HG02840 (cell line): ENCODE data around the gene GALNT5.
"Not testable (repeated sequence)": the region's sequence is repeated elsewhere in the genome, so short reads cannot be mapped to it uniquely, and the experiment has no call there.

Source experiments
- ATAC-seq: cut with Tn5 transposase; IDR thresholded peaks from one replicate; pipeline ENCODE4 v1.9.1; 2021; ENCODE audit warnings: mild to moderate bottlenecking, moderate library complexity, moderate number of reproducible peaks; ENCODE audit not compliant: unreplicated experiment, low FRiP score

The GALNT5 gene

GRCh38 chr2:157257312-157258252 lies at the start of gene GALNT5:
Gene GALNT5, plus strand, starts transcription at chr2:157257705. Its CDS starts 378 bp downstream, at chr2:157258083.
- no peak for ATAC-seq

- no peak for ATAC-seq
These were observed 41.1 kb upstream of the GALNT5 start for GRCh38 chr2:157216286-157216965.

DNA sequence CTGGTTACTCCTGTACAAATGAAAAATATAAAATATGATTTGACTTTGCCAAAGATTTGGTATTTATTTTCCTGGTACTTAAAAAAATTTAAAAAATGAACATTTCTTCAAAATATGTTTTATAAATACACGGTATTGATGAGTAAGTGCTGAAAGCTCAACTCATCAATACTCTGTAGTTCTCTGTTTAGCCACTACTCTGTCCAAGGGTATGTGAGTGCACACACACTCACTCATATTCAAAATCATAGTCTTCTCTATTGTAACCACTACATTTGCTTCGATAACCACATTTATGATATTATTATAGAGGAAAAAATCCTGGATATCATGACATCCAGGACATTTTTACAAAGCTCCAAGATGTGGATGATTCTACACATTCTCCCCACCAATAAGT lies 40.1 kb upstream of the GALNT5 start:
- ATAC-seq = no peak

DNA sequence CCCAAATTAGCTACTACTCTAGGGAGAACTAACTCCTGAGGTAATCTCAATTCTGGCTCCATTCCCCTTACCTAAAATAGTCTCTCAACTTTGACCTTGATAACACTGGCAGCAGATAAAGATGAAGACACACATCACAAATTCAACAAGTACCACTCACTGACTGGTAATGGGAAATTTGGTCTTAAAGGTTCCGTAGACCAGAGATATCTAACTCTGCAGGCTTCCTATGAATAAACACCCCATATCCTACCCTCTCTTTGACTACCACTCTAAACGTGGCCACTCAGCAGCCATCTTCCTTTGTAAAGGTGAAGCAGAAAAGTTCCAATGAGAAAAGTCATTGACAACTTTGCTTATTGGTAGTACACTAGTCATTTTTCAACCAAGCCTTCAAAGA lies 38.6 kb upstream of the GALNT5 start:
- no peak for ATAC-seq

- ATAC-seq = no peak
These were observed 37.0 kb upstream of the GALNT5 start for GRCh38 chr2:157220502-157220901.

DNA sequence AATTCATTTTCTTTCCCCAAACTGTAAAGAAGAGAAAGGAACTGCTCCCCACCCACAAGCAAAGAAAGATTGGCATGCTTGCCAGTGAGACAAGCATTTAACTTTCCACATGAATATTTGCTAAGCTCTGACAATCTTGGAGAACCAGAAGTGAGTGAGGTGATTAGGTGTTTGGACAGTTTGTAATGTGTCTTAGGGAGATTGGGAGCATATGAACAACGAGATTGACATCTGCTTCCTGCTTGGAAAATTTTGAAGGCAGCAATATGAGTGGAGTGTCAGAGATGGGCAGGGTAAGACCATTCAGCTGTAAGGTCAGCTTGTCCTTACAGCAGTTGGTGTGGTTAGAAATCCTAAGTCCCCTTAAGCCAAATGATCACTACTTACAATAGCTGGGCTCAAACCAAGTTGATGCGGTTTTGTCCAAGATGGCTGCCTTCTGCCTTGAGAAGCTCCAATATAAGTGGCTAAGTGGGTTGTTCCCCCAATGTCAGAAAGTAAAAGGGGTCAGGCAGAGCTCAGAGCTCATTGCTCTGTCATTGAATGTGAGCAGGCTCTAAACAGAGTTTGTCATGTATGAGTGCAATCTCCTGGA lies 36.0 kb upstream of the GALNT5 start:
- ATAC-seq = no peak

DNA sequence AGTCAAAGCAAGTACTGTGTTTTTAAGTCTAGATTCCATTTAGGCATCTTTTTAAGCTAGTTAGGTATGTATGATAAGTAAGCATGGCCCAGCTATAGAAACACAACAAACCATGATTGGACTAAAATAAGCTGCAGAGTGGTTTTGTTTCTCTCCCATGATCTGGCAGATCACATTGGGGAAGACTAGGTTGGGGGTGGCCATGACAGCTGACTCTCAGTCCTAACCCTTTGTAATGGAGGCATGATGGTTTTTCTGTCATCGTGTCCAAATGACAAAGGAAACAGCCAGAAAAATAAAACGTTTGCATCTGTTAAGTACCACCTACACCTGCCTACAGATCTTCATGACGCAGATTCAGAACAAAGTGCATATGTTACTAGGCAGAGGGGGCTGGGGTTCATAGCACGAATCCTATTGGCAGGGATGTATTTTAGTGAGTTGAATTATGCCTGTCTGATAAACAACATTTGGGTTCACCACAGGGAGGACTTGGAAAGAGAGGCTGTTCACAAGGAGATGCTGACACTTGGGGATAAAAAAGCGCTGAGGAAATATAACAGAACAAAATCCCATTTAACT lies 33.8 kb upstream of the GALNT5 start:
- ATAC-seq = no peak

- ATAC-seq = not testable (repeated sequence)
These were observed 33.1 kb upstream of the GALNT5 start for GRCh38 chr2:157224448-157224847.

DNA sequence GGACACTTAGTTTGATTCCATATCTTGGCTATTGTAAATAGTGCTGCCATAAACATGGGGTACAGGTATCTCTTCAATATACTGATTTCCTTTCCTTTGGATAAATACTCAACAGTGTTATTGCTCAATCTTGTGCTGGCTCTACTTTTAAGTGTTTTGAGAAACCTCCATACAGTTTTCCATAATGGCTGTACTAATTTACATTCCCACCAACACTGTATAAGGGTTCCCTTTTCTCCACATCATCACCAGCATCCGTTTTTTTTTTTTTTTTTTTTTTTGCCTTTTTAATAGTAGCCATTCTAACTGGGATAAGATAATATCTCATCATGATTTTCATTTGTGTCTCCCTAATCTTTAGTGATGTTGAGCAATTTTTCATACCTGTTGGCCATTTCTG lies 29.9 kb upstream of the GALNT5 start:
- ATAC-seq = no peak

- no peak for ATAC-seq
These were observed 28.6 kb upstream of the GALNT5 start for GRCh38 chr2:157228946-157229345.

- no peak for ATAC-seq
These were observed 27.9 kb upstream of the GALNT5 start for GRCh38 chr2:157229572-157229971.

- ATAC-seq = no peak
These were observed 26.0 kb upstream of the GALNT5 start for GRCh38 chr2:157231476-157231875.

DNA sequence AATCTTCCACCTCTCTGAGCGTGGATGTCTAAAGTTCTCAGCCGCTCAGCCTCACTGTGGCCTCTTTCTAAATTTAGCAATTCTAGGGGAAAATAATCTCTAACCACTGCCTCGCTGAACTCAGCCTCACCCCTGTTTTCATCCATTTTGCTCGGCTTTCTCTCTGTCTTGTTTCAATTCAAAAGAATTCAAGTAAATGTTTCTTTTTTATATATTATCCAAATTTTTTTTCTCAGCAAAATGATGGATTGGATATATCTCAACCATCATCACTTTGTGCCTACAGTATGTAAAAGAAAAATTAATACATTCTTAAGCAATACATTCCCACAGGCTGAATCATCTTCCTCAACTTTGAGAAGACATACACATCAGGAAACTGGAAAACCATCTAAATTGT lies 24.0 kb upstream of the GALNT5 start:
- no peak for ATAC-seq

DNA sequence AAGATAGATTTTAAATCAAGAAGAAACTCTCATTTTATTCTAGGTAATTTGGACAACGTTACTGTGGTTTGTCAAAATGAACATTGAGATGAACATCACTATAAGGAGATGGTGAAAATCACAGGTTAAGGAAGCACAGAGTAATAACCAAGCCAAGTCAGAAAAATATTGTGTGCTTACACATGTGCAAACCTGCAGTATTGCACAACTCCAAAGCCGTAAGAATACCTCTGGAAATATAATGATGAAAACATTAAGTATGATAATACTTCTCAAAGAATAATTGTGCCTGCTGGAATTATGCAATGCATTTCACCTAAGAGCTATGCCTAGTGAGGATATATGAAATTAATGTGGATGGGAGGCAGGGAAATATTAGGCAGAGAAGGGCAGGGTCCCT lies 21.1 kb upstream of the GALNT5 start:
- no peak for ATAC-seq

- no peak for ATAC-seq
These were observed 19.2 kb upstream of the GALNT5 start for GRCh38 chr2:157238296-157238695.

GRCh38 chr2:157244691-157245090 lies 12.8 kb upstream of the GALNT5 start:
- ATAC-seq = no peak

GRCh38 chr2:157245144-157245840 lies 12.2 kb upstream of the GALNT5 start:
- no peak for ATAC-seq

DNA sequence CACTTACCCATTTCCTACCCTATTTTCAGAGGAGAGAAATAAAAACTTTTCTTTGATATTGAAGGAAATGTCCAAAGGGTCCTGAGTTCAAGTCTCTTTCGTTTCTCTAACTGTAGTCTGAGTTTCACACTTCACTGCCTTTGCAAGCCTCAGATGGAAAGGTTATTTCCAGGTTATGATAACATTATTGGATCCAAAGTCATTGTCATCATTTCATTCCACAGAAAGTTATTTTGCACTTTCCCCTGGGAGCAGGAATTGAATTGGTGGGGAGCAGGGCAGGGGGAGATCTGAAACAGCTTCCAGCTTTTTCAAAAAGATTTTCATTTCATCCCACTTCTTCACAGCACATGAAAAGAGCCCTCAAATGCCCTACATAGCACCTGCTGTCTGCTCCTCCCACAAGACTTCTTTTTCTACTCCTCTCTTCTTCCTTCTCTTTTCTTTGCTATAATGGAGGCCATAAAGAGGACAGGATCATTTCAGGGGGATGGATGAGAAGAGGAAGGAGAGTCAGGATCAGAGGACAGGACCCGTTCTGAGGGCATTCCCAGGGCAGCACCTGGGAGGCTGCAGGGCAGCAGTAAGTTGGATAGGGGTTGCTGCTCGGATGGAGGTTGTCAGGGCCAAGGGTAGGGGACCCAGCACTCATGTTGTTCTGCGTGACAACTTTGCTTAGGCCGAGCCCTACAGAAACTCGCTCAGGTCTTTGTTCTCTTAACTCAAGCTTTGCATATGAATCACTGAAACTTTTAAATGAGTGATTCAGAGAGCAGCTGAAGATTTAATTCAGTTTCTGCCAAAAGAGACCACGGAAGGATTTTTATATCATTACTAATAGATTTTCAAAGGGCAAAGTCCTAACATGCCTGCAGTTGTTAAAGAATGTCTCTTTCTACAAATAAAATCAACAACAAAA lies 11.4 kb upstream of the GALNT5 start:
- ATAC-seq = peak; percentile 76

DNA sequence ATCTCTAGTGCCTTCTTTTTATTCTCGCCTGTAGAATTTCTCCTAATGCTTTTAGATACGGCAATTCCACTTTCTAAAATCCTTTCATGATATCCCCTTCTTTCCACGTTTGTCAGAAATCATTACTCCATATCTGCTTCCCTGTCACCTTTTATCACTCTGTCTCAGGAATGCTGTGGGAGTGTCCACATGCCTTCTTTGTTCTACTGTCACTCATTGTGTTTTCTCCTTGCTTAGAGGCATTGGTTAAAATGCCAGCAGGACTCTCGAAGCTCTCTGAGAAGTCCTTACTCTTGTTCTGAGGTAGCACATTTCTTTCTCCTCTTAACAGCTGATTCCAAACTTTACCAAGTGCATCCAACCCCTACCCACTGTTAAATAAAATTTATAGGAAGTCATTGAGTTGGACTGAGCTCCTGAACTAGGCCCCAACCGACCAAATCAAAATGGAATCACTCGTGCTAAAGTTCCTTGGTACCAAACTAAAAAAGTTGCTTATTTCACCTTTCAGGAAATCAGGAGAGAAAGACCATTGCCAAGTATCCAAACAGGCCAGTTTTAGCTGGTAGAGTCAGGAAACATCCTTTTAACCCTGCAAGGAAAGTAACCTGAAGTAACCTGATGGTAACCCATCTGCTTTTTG lies 10.6 kb upstream of the GALNT5 start:
- no peak for ATAC-seq
